CD4-positive, CD25-positive, alpha-beta regulatory T cell (primary cell): Measurements from ENCODE around the gene BOLA2. TPM values are rescaled to one million over a fixed set of nuclear protein-coding genes. Genes with fewer than 3 reads are reported as not detected.

Source experiments
- polyA plus RNA-seq, 4 donors: library from polyadenylated mRNA; unstranded; fragments of 300-500 nt; fragmentation: Illumina TruSeq; gene quantifications; one replicate each; pipeline ENCODE4 v1.2.3, GENCODE V29; 2021
- total RNA-seq: library from RNA; stranded (reverse); gene quantifications from one replicate; pipeline ENCODE4 v1.2.3, GENCODE V29; 2022

Gene BOLA2
- total and polyA plus RNA-seq, 5 donors from 2014 or later, result 7.4 to 41.9 (median 20.5) TPM

Other genes with a start within 250 kb of the BOLA2 start
- gene NPIPB11, start 47.6 kb downstream of the BOLA2 start, total RNA-seq, result 1.8 TPM
- under 1 TPM; 0.21 to 0.32 (median 0.27) TPM for gene NPIPB11, start 47.6 kb downstream of the BOLA2 start, polyA plus RNA-seq
- gene SLX1B, start 182 bp upstream of the BOLA2 start, total RNA-seq, result 20.0 TPM
- 10 to 100 TPM in 3 of 4 donors, 1 to 10 TPM in 1; 8.7 to 20.6 (median 13.3) TPM for gene SLX1B, start 182 bp upstream of the BOLA2 start, polyA plus RNA-seq
- 0.54 TPM for gene SULT1A4, start 5.6 kb upstream of the BOLA2 start, total RNA-seq
- gene SULT1A4, start 5.6 kb upstream of the BOLA2 start, polyA plus RNA-seq, result 1 to 10 TPM in 2 of 4 donors, under 1 TPM in 1, not detected in 1; 0.84 to 1.7 (median 1.3) TPM
- gene NPIPB12, start 52.1 kb upstream of the BOLA2 start, total RNA-seq, result 170 TPM
- 1 to 10 TPM; 1.6 to 4.1 (median 2.5) TPM for gene NPIPB12, start 52.1 kb upstream of the BOLA2 start, polyA plus RNA-seq
- gene SPN, start 208.9 kb upstream of the BOLA2 start, total RNA-seq, result 149 TPM
- gene SPN, start 208.9 kb upstream of the BOLA2 start, polyA plus RNA-seq, result 100 to 1,000 TPM; 103 to 135 (median 126) TPM
- gene QPRT, start 224.8 kb upstream of the BOLA2 start, total RNA-seq, result 2.4 TPM
- gene QPRT, start 224.8 kb upstream of the BOLA2 start, polyA plus RNA-seq, result 1 to 10 TPM in 1 of 4 donors, under 1 TPM in 3; 0.53 to 2.1 (median 0.69) TPM